ENCODE data around the gene NAA35. TPM values are rescaled to one million over a fixed set of nuclear protein-coding genes. Genes with fewer than 3 reads are reported as not detected.

Gene NAA35
- total RNA-seq, 4 donors from 2014 or later = 17.2 to 25.8 (median 18.1) TPM

GRCh38 chr9:85971731-85972130, 30.8 kb downstream of the NAA35 start:
- no peak for TF ChIP-seq CTCF (IDR thresholded peaks at IDR 0.05; ENCODE audit: low read depth)

GRCh38 chr9:85973238-85973637, 32.3 kb downstream of the NAA35 start:
- TF ChIP-seq CTCF (IDR thresholded peaks at IDR 0.05; ENCODE audit: low read depth) = no peak

DNA sequence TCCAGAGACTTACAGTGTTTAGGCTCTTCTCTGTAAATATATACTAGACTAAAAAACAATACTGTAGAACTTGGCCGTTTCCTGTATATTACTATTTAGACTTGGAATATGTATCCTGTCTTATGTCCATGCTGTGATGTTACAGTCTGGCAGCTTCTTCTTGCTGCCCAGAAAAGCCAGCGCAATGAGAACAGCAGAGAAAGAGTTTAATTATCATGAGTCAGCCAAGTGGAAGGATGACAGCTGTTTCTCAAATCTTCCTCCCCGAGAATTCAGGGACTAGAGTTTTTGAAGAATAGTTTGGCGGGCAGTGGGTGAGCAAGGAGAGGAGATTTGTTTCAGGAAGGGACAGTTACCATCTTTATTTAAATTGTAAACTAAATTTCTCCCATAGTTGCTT, 37.5 kb downstream of the NAA35 start:
- TF ChIP-seq CTCF (IDR thresholded peaks at IDR 0.05; ENCODE audit: low read depth) = no peak

DNA sequence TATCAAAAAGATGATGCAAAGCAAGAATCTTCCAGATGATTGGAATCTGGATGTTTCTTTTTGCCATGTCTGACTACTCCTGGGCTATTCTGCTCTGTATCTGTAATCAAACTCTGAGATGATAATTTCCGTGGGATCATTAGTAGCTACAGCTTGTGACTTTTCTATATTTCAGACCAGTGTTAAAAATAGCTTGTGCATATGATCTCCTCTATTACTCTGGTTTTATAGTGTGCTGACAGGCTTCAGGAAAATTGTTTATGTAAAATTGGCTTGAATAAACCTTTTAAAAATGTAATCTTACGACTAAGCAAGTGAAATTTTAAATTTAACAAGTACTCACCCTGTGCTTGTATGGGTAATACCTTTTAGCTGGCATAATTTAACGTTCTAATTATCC, 40.4 kb downstream of the NAA35 start:
- no peak for TF ChIP-seq CTCF (IDR thresholded peaks at IDR 0.05; ENCODE audit: low read depth)

- TF ChIP-seq CTCF (IDR thresholded peaks at IDR 0.05; ENCODE audit: low read depth) = no peak
These were observed 43.5 kb downstream of the NAA35 start for GRCh38 chr9:85984457-85984856.

DNA sequence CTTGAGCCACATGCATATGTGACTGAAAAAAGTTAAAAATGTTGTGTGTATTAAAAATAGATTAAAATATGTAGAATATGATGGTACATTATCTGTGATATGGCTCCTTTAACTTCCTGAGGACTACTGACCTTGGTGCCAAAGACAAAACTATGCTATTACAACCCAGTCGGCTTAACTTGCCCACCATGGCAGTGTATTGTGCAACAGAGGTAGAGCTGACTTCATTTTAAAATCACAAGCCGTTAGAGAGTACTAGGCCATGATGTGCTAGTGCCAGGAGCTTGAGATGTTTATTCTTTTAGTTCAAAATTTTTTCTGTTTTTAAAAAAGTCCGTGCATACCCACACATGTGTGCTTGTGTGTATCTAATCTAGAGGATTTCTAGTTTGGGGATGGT, 46.3 kb downstream of the NAA35 start:
- TF ChIP-seq CTCF (IDR thresholded peaks at IDR 0.05; ENCODE audit: low read depth) = no peak

DNA sequence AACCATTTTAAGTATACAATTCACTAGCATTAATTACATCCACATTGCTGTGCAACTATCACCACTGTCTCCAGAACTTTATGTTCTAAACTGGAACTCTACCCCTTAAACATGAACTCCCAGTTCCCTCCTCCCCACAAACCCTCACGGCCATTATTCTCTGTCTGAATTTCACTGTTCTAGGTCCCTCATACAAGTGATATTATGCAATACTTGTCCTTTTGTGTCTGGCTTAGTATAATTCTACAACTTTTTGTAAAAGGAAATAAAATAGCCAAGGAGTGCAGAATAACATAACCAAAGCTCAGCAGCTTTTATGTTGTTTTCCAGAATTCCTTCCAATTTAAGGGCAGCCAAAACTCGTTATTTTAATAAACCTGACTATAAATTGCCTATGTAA, 53.2 kb downstream of the NAA35 start:
- no peak for TF ChIP-seq CTCF (IDR thresholded peaks at IDR 0.05; ENCODE audit: low read depth)

Data from subcutaneous adipose tissue (tissue), 4 donors.